GM21367 (cell line): ENCODE measurements around the gene MEGF6.

ENCODE experiments used
- ATAC-seq: cut with Tn5 transposase; IDR thresholded peaks from one replicate; pipeline ENCODE4 v1.9.1; 2021; ENCODE audit not compliant: unreplicated experiment

MEGF6 gene

GRCh38 chr1:3522564-3523265 lies 88.6 kb downstream of the MEGF6 start:
- no peak for ATAC-seq

- ATAC-seq = no peak
Measured at GRCh38 chr1:3522112-3522511, 89.2 kb downstream of the MEGF6 start.

GRCh38 chr1:3521426-3521825 lies 89.9 kb downstream of the MEGF6 start:
- ATAC-seq = no peak

DNA sequence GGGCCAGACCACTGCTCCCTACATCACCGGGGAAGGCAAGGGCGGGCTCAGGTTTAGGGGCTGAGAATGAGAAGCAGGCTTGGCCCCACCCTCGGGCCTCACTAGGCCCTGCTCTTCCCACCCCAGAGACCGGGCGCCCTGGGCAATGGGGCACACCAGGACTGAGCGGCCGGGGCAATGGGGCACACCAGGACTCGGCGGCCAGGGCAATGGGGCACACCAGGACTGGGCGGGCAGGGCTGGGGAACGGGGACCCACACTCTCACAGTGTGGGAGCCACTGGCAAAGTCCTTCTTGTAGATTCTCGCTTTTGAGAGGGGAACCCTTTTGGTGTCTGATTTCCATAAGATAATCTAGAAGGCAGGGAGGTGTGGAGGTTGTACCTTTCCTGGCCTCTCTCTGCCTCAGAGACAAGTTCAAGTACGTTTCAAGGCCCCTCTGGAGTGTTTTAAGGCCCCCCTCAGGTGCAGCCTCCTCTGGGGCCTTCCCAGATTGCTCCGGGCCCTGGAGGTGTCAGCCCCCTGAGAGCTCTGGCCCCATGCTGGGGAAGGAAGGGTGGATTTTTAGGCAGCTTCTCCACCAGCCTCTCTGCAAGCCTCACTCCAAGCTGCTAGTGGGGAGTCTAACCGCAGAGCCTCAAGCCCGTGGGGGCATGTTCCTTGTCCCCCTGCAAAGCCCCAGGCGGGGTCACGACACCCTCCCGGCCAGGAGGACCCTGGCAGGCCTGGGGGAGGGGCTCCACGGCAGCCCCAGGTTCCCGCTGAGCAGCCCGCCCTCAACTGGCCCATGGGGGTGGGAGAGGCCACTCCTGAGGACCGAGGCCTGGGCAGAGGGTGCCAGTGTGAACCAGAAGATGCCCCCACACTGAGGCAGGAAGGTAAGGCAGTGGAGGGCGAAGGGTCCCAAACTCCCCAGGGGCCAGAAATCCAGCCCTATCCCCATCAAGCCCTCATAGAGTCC lies 90.6 kb downstream of the MEGF6 start:
- ATAC-seq = no peak

GRCh38 chr1:3519301-3519885 lies 91.9 kb downstream of the MEGF6 start:
- ATAC-seq = no peak

GRCh38 chr1:3518756-3519155 lies 92.6 kb downstream of the MEGF6 start:
- ATAC-seq = no peak

GRCh38 chr1:3518256-3518655 lies 93.1 kb downstream of the MEGF6 start:
- no peak for ATAC-seq

- ATAC-seq = no peak
Measured at GRCh38 chr1:3516911-3517675, 94.2 kb downstream of the MEGF6 start.

GRCh38 chr1:3516481-3516869 lies 94.8 kb downstream of the MEGF6 start:
- no peak for ATAC-seq

DNA sequence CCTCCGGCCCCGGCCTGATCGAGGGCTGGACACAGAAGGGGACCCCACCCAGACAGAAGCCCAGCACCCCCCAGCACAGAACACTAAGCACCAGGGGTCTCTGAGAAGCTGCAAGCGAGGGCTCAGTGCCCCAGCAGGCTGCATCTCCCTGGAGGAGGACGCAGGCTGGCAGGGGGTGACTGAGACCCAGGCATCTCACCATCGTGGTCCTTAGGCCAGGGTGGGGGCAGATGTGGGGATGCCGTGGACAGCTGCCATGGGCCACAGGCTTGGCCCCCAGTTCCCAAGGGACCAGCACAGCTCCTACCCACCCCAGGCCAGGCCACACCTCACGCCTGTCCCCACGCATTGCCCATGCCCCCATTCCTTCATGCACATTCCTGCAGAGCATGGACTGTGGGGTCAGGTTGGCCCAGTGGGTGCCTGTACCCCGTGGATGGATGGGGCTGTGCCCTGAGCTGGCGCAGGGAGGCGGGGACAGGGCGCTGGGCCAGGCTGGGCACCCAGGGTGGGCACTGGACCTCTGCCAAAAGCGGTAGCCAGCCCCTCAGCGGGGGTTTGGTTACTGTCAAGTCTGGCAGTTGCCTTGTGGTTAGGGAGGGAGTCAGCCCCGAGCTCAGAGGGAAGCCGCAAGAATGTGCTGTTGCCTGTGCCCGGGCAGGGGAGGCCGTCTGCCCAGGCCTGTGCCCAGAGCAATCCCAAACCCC lies 95.4 kb downstream of the MEGF6 start:
- no peak for ATAC-seq

DNA sequence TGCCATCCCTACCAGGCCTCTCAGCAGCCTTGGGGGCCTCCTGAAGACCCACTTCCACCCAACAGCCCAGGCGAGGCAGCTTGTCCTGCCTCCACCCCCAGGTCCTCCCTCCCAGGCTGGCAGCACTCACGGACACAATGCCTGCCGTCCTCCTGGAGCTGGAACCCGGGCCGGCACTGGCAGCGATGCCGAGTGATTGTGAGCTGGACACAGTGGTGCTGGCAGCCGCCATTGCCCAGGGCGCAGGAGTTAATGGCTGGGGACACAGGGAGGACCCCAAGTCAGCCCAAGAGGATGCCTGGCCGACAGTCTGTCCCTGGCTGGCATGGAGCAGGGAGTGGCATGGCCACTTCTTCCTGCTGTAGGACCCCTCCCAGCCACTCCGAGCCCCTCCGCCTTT lies 96.0 kb downstream of the MEGF6 start:
- no peak for ATAC-seq

DNA sequence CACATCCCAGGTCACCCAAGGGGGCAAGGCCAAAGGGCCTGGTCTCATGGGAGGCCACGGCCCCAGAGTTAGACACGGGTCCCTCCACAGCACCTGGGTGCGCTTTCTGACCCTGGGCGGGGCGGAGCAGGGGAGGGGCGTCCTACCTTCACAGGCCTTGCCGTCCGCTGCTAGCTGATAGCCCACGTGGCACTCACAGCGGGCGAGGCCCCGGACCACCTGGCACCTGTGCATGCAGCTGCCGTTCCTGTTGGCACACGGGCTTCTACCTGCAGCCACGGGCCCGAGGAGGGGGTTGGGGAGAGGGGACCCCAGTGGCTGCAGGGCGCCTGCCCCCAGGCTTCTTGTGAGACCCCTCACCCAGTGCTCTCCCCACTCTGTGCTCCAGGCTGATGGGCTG lies 96.9 kb downstream of the MEGF6 start:
- ATAC-seq = no peak

DNA sequence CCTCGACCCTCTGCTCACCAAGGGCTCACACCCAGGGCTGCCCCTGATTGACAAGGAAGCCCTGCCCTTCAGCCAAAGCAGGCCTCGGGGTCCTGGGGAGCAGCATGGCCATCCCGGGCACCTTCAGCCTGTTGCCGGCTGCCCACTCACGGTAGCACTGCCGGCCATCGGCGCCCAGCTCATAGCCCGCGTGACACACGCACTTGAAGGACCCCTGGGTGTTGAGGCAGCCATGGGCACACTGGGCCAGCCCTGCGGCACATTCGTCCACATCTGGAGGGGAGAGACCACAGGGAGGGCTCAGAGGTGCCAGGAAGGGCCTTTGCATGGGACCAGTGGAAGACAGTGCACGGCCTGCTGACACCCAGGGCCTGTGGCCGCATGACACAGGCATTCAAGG lies 99.5 kb downstream of the MEGF6 start:
- ATAC-seq = no peak

DNA sequence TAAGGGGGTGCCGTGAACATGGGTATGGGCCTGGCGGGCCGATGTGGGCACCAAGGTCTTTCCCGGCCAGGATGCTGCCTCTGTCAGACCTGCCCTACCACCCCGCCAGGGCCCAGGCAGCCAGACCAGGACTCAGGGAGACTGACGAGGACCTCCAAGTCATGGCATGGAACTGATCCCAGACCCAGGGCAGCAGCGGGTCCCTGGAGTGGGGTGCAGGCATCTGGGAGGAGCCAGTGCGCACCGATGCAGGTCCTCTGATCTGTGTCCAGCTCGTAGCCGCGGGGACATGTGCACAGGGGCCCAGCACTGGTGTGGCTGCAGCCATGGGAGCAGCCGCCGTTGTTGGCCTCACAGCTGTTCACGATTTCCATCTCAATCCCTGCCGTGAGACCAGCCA lies 100.0 kb downstream of the MEGF6 start:
- ATAC-seq = no peak

DNA sequence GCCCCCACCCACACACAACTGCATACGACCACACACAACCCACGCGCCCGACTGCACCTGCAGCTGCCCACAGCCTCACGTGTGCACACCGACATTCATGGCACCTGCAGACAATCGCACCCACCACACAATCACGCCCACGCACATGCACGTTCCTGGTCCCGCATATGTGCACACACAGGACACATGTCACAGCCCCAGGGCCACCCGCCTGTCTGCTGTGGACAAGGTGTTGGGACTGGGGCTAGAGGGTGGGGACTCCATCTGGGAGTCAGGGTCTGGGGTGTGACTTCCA lies 100.4 kb downstream of the MEGF6 start:
- ATAC-seq = no peak

- no peak for ATAC-seq
Measured at GRCh38 chr1:3510136-3510955, 101.0 kb downstream of the MEGF6 start.

GRCh38 chr1:3509721-3510120 lies 101.6 kb downstream of the MEGF6 start:
- ATAC-seq = no peak

DNA sequence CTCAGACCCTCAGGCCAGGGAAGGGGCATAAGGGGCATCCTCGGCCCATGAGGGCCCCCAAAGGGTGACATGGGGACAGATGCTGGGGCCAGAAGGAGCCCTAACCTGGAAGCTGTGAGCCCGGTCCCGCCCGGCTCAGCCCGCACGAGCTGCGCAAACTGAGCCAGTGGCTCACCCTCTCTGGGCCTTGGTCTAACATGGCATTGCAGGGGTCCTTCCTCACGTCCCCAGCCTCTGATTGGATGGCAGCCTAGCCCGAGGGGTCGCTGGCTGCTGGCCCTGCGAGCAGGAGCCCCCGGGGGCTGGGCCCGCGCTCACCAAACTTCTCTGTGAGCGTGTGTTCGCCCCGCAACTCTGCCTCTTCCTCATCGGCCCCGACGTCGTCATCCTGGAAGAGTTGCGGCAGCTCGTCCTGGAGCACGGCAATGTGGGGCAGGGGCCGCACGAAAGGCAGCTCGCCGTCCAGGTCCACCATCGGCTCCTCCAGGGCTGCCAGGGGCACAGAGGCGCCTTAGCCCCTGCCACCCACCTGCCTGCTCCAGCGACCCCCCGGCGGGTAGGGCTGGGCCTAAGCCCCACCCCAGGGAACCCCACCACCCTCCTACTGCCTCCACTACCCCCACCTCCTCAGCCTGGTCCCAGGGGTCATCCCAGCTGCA lies 102.4 kb downstream of the MEGF6 start:
- no peak for ATAC-seq

DNA sequence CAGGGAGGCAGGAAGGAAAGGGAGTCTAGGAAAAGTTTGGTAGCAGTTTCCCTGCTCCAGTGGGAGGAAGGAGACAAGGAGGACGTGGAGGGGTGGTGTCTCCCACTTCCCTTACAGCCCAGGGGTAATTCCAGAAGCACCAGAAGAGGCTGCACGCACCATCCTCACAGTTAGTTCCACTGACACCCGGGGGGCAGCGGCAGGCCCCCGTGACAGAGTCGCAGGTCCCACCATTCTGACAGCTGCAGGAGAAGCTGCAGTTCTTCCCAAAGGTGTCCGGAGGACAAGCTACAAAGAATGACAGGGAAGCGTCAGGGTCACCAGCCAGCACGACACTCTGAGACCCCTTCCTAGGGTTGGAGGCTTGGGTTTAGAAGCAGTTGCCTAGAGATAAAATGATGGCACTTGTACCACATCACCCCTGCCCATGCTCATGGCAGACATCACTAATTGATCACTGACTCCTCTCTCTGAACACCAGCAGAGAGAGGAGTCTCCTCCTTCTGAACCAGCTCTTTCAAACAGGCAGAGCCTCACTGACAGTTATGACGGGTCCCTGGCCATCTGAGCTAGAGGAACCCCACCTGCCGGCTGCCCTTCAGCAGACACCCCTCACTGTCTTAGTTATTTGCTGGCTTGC lies 103.6 kb downstream of the MEGF6 start:
- no peak for ATAC-seq
